Amniotic stem cell (primary cell): ENCODE data around the gene GCLM.

Experiments
- DNase-seq: peaks from one replicate; lab custom pipeline; 2025; lab: John Stamatoyannopoulos, UW

Gene GCLM

GRCh38 chr1:93846206-93846991, 62.8 kb downstream of the GCLM start:
- DNase-seq, result peak; percentile 85

GRCh38 chr1:93845538-93846205, 63.6 kb downstream of the GCLM start:
- DNase-seq, result peak; percentile 68

GRCh38 chr1:93844262-93845045, 64.8 kb downstream of the GCLM start:
- peak; percentile 56 for DNase-seq

- no peak for DNase-seq
Measured at GRCh38 chr1:93842750-93843500, 66.3 kb downstream of the GCLM start.

- no peak for DNase-seq
Measured at GRCh38 chr1:93841771-93842170, 67.5 kb downstream of the GCLM start.

GRCh38 chr1:93840956-93841482, 68.2 kb downstream of the GCLM start:
- no peak for DNase-seq

GRCh38 chr1:93839753-93840152, 69.5 kb downstream of the GCLM start:
- DNase-seq, result no peak

- no peak for DNase-seq
Measured at GRCh38 chr1:93839307-93839706, 69.9 kb downstream of the GCLM start.

- DNase-seq, result no peak
Measured at GRCh38 chr1:93837961-93838360, 71.3 kb downstream of the GCLM start.
